Right lung (tissue), 5 donors: ENCODE results near the gene PAFAH1B2. TPM values are rescaled to one million over a fixed set of nuclear protein-coding genes. Genes with fewer than 3 reads are reported as not detected.
"Not testable (repeated sequence)": the region's sequence is repeated elsewhere in the genome, so short reads cannot be mapped to it uniquely, and the experiment has no call there.

ENCODE experiments used
- DNase-seq, 2 donors: peaks; one replicate each; pipeline ENCODE4 v3.0.0-alpha.2; 2013
- polyA plus RNA-seq, 5 donors: library from polyadenylated mRNA; unstranded; fragments of 120-200 nt; gene quantifications; one replicate each; pipeline versions ENCODE4 v1.2.1 to v1.2.3, GENCODE V29; 2013; ENCODE audit warnings: inconsistent platforms in 1 of 5, low replicate concordance in 1 of 5; ENCODE audit not compliant: insufficient read length in 5 of 5, insufficient read depth in 1 of 5

PAFAH1B2 gene
- polyA plus RNA-seq, 5 donors: 48.3 to 70.6 (median 65.0) TPM

- no peak for DNase-seq
Observed at GRCh38 chr11:117200813-117201657, 56.9 kb downstream of the PAFAH1B2 start.

- no peak for DNase-seq
Observed at GRCh38 chr11:117201658-117202305, 57.7 kb downstream of the PAFAH1B2 start.

- no peak for DNase-seq
Observed at GRCh38 chr11:117202386-117203068, 58.4 kb downstream of the PAFAH1B2 start.

GRCh38 chr11:117203069-117203407 is 59.0 kb downstream of the PAFAH1B2 start:
- no peak for DNase-seq

- DNase-seq: no peak
Observed at GRCh38 chr11:117204283-117205080, 60.4 kb downstream of the PAFAH1B2 start.

- no peak for DNase-seq
Observed at GRCh38 chr11:117205211-117205818, 61.2 kb downstream of the PAFAH1B2 start.

- DNase-seq: not testable (repeated sequence)
Observed at GRCh38 chr11:117206111-117206510, 62.0 kb downstream of the PAFAH1B2 start.

- DNase-seq: not testable (repeated sequence)
Observed at GRCh38 chr11:117206859-117207258, 62.8 kb downstream of the PAFAH1B2 start.

- DNase-seq: not testable (repeated sequence)
Observed at GRCh38 chr11:117207481-117207880, 63.4 kb downstream of the PAFAH1B2 start.

- not testable (repeated sequence) for DNase-seq
Observed at GRCh38 chr11:117208710-117209109, 64.6 kb downstream of the PAFAH1B2 start.

GRCh38 chr11:117209351-117210125 is 65.5 kb downstream of the PAFAH1B2 start:
- not testable (repeated sequence) for DNase-seq

- DNase-seq: no peak
Observed at GRCh38 chr11:117210620-117211019, 66.5 kb downstream of the PAFAH1B2 start.

- DNase-seq: no peak
Observed at GRCh38 chr11:117212697-117213355, 68.7 kb downstream of the PAFAH1B2 start.

- DNase-seq: no peak
Observed at GRCh38 chr11:117214404-117215110, 70.5 kb downstream of the PAFAH1B2 start.

- no peak for DNase-seq
Observed at GRCh38 chr11:117217141-117218084, 73.3 kb downstream of the PAFAH1B2 start.

GRCh38 chr11:117218133-117218915 is 74.2 kb downstream of the PAFAH1B2 start:
- no peak for DNase-seq

- no peak for DNase-seq
Observed at GRCh38 chr11:117219001-117219400, 74.9 kb downstream of the PAFAH1B2 start.
